Uterus (tissue), 2 donors: ENCODE results near the gene ARSH.

Experiments used
- POLR2A ChIP-seq, 2 donors: fragments of 450-650 bp; IDR thresholded peaks; one replicate each; pipeline ENCODE4 v1.6.1; 2016; ENCODE audit warnings: antibody characterized with exemption in 2 of 2, mild to moderate bottlenecking in 1 of 2, moderate library complexity in 1 of 2
- TF ChIP-seq, protein P1 (sequence below), 4 experiments: fragments of 200-600 bp in 2 of 4; fragments of 450-650 bp in 2 of 4; sonication (generic) in 2 of 4; IDR thresholded peaks; one replicate each; pipeline ENCODE4 v1.5.1; 2016 to 2019; ENCODE audit warnings: antibody characterized with exemption in 4 of 4, mild to moderate bottlenecking in 2 of 4, moderate library complexity in 1 of 4

DNA sequence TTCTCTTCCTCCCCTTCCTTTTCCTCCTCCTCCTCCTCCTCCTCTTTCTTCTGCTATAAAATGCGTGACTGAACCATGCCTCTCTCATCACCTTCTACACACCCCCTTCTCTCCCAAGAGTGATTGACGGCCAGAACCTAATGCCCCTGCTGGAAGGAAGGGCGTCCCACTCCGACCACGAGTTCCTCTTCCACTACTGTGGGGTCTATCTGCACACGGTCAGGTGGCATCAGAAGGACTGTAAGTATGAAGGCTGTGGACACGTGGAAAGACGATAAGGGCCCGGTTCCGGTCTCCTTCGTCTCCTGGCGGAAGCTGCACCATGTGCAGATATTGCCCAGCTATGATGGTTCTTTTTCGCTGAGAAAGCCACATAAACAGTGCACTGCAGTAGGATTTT, 22.8 kb downstream of the ARSH start:
- TF ChIP-seq, protein P1, sequence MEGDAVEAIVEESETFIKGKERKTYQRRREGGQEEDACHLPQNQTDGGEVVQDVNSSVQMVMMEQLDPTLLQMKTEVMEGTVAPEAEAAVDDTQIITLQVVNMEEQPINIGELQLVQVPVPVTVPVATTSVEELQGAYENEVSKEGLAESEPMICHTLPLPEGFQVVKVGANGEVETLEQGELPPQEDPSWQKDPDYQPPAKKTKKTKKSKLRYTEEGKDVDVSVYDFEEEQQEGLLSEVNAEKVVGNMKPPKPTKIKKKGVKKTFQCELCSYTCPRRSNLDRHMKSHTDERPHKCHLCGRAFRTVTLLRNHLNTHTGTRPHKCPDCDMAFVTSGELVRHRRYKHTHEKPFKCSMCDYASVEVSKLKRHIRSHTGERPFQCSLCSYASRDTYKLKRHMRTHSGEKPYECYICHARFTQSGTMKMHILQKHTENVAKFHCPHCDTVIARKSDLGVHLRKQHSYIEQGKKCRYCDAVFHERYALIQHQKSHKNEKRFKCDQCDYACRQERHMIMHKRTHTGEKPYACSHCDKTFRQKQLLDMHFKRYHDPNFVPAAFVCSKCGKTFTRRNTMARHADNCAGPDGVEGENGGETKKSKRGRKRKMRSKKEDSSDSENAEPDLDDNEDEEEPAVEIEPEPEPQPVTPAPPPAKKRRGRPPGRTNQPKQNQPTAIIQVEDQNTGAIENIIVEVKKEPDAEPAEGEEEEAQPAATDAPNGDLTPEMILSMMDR (IDR thresholded peaks at IDR 0.05), result no peak
- no peak for TF ChIP-seq POLR2A (IDR thresholded peaks at IDR 0.05)
